HepG2 (cell line): ENCODE results near the gene SLC2A11. TPM values are rescaled to one million over a fixed set of nuclear protein-coding genes. Genes with fewer than 3 reads are reported as not detected.

Experiments
- CHD2 ChIP-seq: IDR thresholded peaks from 2 replicates; pipeline ENCODE4 v1.6.1; 2011; ENCODE audit warnings: low read depth, low read length, improper control_type of control experiment
- FOXA1 ChIP-seq, 2 experiments: fragments of 450-650 bp in 1 of 2; sonication (generic) in 1 of 2; formaldehyde crosslinking in 1 of 2; IDR thresholded peaks; 2 replicates each; pipeline versions ENCODE4 v1.4.0 to v1.6.1; 2016 to 2020; ENCODE audit warnings: missing genetic modification reagents in 1 of 2
- HNRNPLL ChIP-seq: fragments of 200-400 bp; formaldehyde crosslinking; IDR thresholded peaks from 2 replicates; pipeline ENCODE4 v1.6.1; 2017; ENCODE audit warnings: mild to moderate bottlenecking, low read depth, low read length; ENCODE audit not compliant: poor library complexity, severe bottlenecking
- JUND ChIP-seq: sonication (generic); formaldehyde crosslinking; IDR thresholded peaks from 2 replicates; pipeline ENCODE4 v1.8.0; 2022; ENCODE audit warnings: mild to moderate bottlenecking, missing genetic modification reagents
- KAT8 ChIP-seq: IDR thresholded peaks from 2 replicates; pipeline ENCODE4 v1.6.1; 2016; ENCODE audit warnings: missing genetic modification reagents, missing compliant biosample characterization
- KLF9 ChIP-seq: IDR thresholded peaks from 2 replicates; pipeline ENCODE4 v1.6.1; 2016; ENCODE audit warnings: low read depth
- KMT2A ChIP-seq: sonication (generic); formaldehyde crosslinking; IDR thresholded peaks from 2 replicates; pipeline ENCODE4 v1.4.0; 2020; ENCODE audit warnings: missing genetic modification reagents
- RELA ChIP-seq: sonication (generic); formaldehyde crosslinking; IDR thresholded peaks from 2 replicates; pipeline ENCODE4 v1.4.0; 2020; ENCODE audit warnings: missing genetic modification reagents
- SNAI1 ChIP-seq: sonication (generic); formaldehyde crosslinking; IDR thresholded peaks from 2 replicates; pipeline ENCODE4 v1.5.0; 2020; ENCODE audit warnings: mild to moderate bottlenecking, missing genetic modification reagents, borderline replicate concordance
- TBX3 ChIP-seq: fragments of 450-650 bp; IDR thresholded peaks from 2 replicates; pipeline ENCODE4 v1.6.1; 2017; ENCODE audit warnings: antibody characterized with exemption, mild to moderate bottlenecking, inconsistent platforms, borderline replicate concordance
- TEAD3 ChIP-seq: optimal IDR thresholded peaks from 2 replicates; pipeline ENCODE3; 2016; ENCODE audit warnings: borderline replicate concordance
- ZFP1 ChIP-seq: IDR thresholded peaks from 2 replicates; pipeline ENCODE4 v1.6.1; 2016
- ZNF772 ChIP-seq: sonication (generic); formaldehyde crosslinking; IDR thresholded peaks from 2 replicates; pipeline ENCODE4 v1.5.0; 2020; ENCODE audit warnings: mild to moderate bottlenecking, missing genetic modification reagents
- ZNF781 ChIP-seq: sonication (generic); formaldehyde crosslinking; IDR thresholded peaks from 2 replicates; pipeline ENCODE4 v1.5.1; 2020; ENCODE audit warnings: borderline replicate concordance, mild to moderate bottlenecking, missing genetic modification reagents; ENCODE audit errors: not compliant biosample characterization
- ZNF841 ChIP-seq: sonication (generic); formaldehyde crosslinking; IDR thresholded peaks from 2 replicates; pipeline ENCODE4 v1.8.1; 2023; ENCODE audit warnings: missing genetic modification reagents, borderline replicate concordance
- ZNF883 ChIP-seq: sonication (generic); formaldehyde crosslinking; IDR thresholded peaks from 2 replicates; pipeline ENCODE4 v1.5.1; 2020; ENCODE audit warnings: mild to moderate bottlenecking, missing genetic modification reagents; ENCODE audit errors: not compliant biosample characterization
- polyA plus RNA-seq, 8 experiments: library from polyadenylated mRNA; depleted of rRNA in 3 of 8; stranded (reverse) in 7 of 8; unstranded in 1 of 8; fragments of >200 nt; fragmentation: Illumina TruSeq in 4 of 8; extraction: Trizol in 4 of 8; gene quantifications; 2 replicates each; pipeline versions ENCODE4 v1.2.1 to v1.2.3, GENCODE V29; 2011 to 2016; ENCODE audit warnings: low read depth in 4 of 8, missing spikeins in 1 of 8, mixed read lengths in 1 of 8; ENCODE audit not compliant: insufficient read depth in 1 of 8
- total RNA-seq, 5 experiments: library from RNA; depleted of rRNA; stranded (reverse); fragments of >200 nt; fragmentation: Illumina TruSeq; extraction: Trizol; gene quantifications; 2 replicates each; pipeline ENCODE4 v1.2.3, GENCODE V29; 2016; ENCODE audit warnings: low read depth in 1 of 5
- TF ChIP-seq, protein P1 (sequence below): IDR thresholded peaks from 2 replicates; pipeline ENCODE4 v1.6.1; 2016; ENCODE audit warnings: missing compliant biosample characterization, missing genetic modification reagents, borderline replicate concordance
- TF ChIP-seq, protein P2 (sequence below): sonication (generic); formaldehyde crosslinking; IDR thresholded peaks from 2 replicates; pipeline ENCODE4 v1.4.0; 2020; ENCODE audit warnings: missing genetic modification reagents, borderline replicate concordance
- TF ChIP-seq, protein P3 (sequence below): sonication (generic); formaldehyde crosslinking; conservative IDR thresholded peaks from 2 replicates; pipeline ENCODE4 v1.8.1; 2023; ENCODE audit warnings: missing genetic modification reagents
- TF ChIP-seq, protein P4 (sequence below): sonication (generic); formaldehyde crosslinking; IDR thresholded peaks from 2 replicates; pipeline ENCODE4 v1.8.1; 2023; ENCODE audit warnings: mild to moderate bottlenecking, missing genetic modification reagents
- TF ChIP-seq, protein P5 (sequence below), 2 experiments: sonication (generic) in 1 of 2; formaldehyde crosslinking in 1 of 2; IDR thresholded peaks; 2 replicates each; pipeline versions ENCODE4 v1.4.0 to v1.6.1; 2018 to 2020; ENCODE audit warnings: missing genetic modification reagents in 2 of 2, borderline replicate concordance in 1 of 2, low read depth in 1 of 2, mild to moderate bottlenecking in 1 of 2, missing biosample characterization in 1 of 2

The SLC2A11 gene
- total and polyA plus RNA-seq, 2 of the 13 experiments (the other 11 are each of a cell fraction or from before 2014, with no cell fraction given): 15.2 to 15.4 TPM

DNA sequence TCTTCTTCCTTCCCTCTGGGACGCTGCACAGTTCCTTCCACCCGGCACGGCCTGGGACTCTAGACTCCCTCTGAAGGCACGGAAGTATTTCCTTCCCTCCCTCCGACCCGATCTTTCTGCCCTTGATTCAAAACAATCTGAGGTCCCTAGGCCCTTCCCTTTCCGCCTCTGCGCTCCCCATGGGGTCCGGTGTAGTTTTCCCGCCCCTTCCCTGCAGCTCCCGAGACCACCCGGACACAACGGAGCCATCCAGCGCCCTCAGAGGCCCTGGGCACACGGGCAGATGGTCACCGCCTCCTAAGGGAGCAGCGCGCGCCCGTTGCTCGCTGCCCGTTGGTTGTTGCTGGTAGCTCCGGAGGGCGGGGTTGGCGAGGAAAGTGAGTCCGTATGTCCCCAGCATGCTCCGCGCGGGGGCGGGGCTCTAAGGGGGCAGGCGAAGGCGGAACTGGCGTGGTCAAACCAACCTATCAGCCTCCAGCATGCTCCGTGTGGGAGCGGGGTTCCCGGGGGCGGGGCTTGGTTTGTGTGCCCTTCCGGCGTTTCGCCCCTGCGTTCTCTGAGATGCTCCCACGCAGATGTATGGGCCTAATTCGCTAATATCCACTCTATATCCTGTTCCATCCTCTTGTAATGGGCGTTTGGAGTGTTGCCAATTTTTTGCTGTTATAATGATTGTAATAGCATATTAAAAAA lies 56.1 kb downstream of the SLC2A11 start (continued):
- TF ChIP-seq JUND (CRISPR knock-in tag): 0 out of 2 replicates have a peak, but pooled peaks have one; percentile 33
- peak; percentile 96 for TF ChIP-seq ZNF772 (CRISPR knock-in tag)
- no peak for TF ChIP-seq SNAI1 (CRISPR knock-in tag)
- TF ChIP-seq KAT8 (CRISPR knock-in tag): peak; percentile 92
- TF ChIP-seq, protein P1, sequence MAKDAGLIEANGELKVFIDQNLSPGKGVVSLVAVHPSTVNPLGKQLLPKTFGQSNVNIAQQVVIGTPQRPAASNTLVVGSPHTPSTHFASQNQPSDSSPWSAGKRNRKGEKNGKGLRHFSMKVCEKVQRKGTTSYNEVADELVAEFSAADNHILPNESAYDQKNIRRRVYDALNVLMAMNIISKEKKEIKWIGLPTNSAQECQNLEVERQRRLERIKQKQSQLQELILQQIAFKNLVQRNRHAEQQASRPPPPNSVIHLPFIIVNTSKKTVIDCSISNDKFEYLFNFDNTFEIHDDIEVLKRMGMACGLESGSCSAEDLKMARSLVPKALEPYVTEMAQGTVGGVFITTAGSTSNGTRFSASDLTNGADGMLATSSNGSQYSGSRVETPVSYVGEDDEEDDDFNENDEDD: peak; percentile 95
- TF ChIP-seq ZFP1 (CRISPR knock-in tag): 0 out of 2 replicates have a peak, but pooled peaks have one; percentile 56
- no peak for TF ChIP-seq FOXA1 (IDR thresholded peaks at IDR 0.05)
- peak; percentile 38; the same call in 1 of the 2 replicates for TF ChIP-seq FOXA1 (CRISPR knock-in tag; IDR thresholded peaks at IDR 0.05)
- TF ChIP-seq, protein P2, sequence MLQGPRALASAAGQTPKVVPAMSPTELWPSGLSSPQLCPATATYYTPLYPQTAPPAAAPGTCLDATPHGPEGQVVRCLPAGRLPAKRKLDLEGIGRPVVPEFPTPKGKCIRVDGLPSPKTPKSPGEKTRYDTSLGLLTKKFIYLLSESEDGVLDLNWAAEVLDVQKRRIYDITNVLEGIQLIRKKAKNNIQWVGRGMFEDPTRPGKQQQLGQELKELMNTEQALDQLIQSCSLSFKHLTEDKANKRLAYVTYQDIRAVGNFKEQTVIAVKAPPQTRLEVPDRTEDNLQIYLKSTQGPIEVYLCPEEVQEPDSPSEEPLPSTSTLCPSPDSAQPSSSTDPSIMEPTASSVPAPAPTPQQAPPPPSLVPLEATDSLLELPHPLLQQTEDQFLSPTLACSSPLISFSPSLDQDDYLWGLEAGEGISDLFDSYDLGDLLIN: peak; percentile 75
- TF ChIP-seq ZNF841 (CRISPR knock-in tag): no peak; the same call in 1 of the 2 replicates
- TF ChIP-seq TEAD3 (CRISPR knock-in tag): peak; percentile 67
- TF ChIP-seq KMT2A (CRISPR knock-in tag): peak; percentile 66; the same call in 1 of the 2 replicates
- peak; percentile 80 for TF ChIP-seq ZNF781 (CRISPR knock-in tag)
- 0 out of 2 replicates have a peak, but pooled peaks have one; percentile 57 for TF ChIP-seq KLF9
- TF ChIP-seq, protein P3, sequence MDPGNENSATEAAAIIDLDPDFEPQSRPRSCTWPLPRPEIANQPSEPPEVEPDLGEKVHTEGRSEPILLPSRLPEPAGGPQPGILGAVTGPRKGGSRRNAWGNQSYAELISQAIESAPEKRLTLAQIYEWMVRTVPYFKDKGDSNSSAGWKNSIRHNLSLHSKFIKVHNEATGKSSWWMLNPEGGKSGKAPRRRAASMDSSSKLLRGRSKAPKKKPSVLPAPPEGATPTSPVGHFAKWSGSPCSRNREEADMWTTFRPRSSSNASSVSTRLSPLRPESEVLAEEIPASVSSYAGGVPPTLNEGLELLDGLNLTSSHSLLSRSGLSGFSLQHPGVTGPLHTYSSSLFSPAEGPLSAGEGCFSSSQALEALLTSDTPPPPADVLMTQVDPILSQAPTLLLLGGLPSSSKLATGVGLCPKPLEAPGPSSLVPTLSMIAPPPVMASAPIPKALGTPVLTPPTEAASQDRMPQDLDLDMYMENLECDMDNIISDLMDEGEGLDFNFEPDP (CRISPR knock-in tag): no peak
- peak; percentile 81; the same call in 1 of the 2 replicates for TF ChIP-seq RELA
- TF ChIP-seq TBX3: no peak
- TF ChIP-seq CHD2: no peak
- peak; percentile 74 for TF ChIP-seq HNRNPLL
- TF ChIP-seq ZNF883 (CRISPR knock-in tag): peak; percentile 93
- TF ChIP-seq, protein P4, sequence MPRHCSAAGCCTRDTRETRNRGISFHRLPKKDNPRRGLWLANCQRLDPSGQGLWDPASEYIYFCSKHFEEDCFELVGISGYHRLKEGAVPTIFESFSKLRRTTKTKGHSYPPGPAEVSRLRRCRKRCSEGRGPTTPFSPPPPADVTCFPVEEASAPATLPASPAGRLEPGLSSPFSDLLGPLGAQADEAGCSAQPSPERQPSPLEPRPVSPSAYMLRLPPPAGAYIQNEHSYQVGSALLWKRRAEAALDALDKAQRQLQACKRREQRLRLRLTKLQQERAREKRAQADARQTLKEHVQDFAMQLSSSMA (CRISPR knock-in tag): 0 out of 2 replicates have a peak, but pooled peaks have one; percentile 62
- TF ChIP-seq, protein P5, sequence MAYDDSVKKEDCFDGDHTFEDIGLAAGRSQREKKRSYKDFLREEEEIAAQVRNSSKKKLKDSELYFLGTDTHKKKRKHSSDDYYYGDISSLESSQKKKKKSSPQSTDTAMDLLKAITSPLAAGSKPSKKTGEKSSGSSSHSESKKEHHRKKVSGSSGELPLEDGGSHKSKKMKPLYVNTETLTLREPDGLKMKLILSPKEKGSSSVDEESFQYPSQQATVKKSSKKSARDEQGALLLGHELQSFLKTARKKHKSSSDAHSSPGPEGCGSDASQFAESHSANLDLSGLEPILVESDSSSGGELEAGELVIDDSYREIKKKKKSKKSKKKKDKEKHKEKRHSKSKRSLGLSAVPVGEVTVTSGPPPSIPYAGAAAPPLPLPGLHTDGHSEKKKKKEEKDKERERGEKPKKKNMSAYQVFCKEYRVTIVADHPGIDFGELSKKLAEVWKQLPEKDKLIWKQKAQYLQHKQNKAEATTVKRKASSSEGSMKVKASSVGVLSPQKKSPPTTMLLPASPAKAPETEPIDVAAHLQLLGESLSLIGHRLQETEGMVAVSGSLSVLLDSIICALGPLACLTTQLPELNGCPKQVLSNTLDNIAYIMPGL (CRISPR knock-in tag; IDR thresholded peaks at IDR 0.05; ENCODE audit: borderline replicate concordance in 1 of 2, low read depth in 1 of 2): peak in 1 of 2 experiments; percentile 51; a peak in 1 of 4 replicates
